Stomach (tissue), 9 donors: ENCODE measurements around the gene ACSBG1. TPM values are rescaled to one million over a fixed set of nuclear protein-coding genes. Genes with fewer than 3 reads are reported as not detected.
A peak's percentile ranks its signal among the peaks of the same experiment; 100 is the strongest.

Experiments
- DNase-seq, 2 donors: peaks; one replicate each; pipeline versions ENCODE4 v3.0.0 to v3.0.0-alpha.2; 2013 to 2019
- H3K27ac ChIP-seq, 5 donors: fragments of 200-600 bp in 4 of 5; sonication (generic) in 4 of 5; one replicate each; pipeline ENCODE4 v1.5.1; 2013 to 2019; ENCODE audit warnings: mild to moderate bottlenecking in 1 of 5, moderate library complexity in 1 of 5
- H3K27me3 ChIP-seq, 3 donors: fragments of 200-600 bp; sonication (generic); one replicate each; pipeline ENCODE4 v1.5.1; 2017 to 2019; ENCODE audit warnings: mixed run types in 1 of 3
- H3K36me3 ChIP-seq, 4 donors: fragments of 200-600 bp; sonication (generic); 1 replicate in 3 of 4; 2 replicates in 1 of 4; pipeline ENCODE4 v1.5.1; 2016 to 2019
- H3K4me1 ChIP-seq, 4 donors: fragments of 200-600 bp; sonication (generic); one replicate each; pipeline ENCODE4 v1.5.1; 2016 to 2019
- H3K4me3 ChIP-seq, 4 donors: fragments of 200-600 bp; sonication (generic) in 3 of 4; one replicate each; pipeline ENCODE4 v1.5.1; 2016 to 2019; ENCODE audit warnings: mild to moderate bottlenecking in 1 of 4
- H3K9me3 ChIP-seq, 4 donors: fragments of 200-600 bp; sonication (generic); one replicate each; pipeline ENCODE4 v1.5.1; 2016 to 2019
- EP300 ChIP-seq: sonication (generic); formaldehyde crosslinking; IDR thresholded peaks from one replicate; pipeline ENCODE4 v1.6.1; 2017; ENCODE audit warnings: antibody characterized with exemption
- POLR2A ChIP-seq, 4 donors: fragments of 450-650 bp; IDR thresholded peaks; one replicate each; pipeline ENCODE4 v1.6.1; 2016; ENCODE audit warnings: antibody characterized with exemption in 4 of 4, control low read depth in 2 of 4, mild to moderate bottlenecking in 1 of 4, moderate library complexity in 1 of 4
- POLR2AphosphoS5 ChIP-seq, 3 donors: sonication (generic); formaldehyde crosslinking; IDR thresholded peaks; one replicate each; pipeline ENCODE4 v1.6.1; 2016; ENCODE audit warnings: antibody characterized with exemption in 3 of 3
- WGBS, 5 donors: extraction: QIAGEN DNeasy Blood & Tissue Kit in 3 of 5; methylation state at CpG; one replicate each; pipeline versions ENCODE4 v1.1.5 to v1.1.7; 2013 to 2018; 5-methylcytosine and 5-hydroxymethylcytosine counted together
- intact Hi-C: fragments of 100-400 bp; cut with DNase I; formaldehyde crosslinking; loops from one replicate; pipeline ENCODE4 v1.15.1; 2023; ENCODE audit warnings: low total_unique reads
- polyA plus RNA-seq, 3 donors: library from polyadenylated mRNA; stranded (reverse); fragments of 200-250 nt; gene quantifications; one replicate each; pipeline ENCODE4 v1.2.3, GENCODE V29; 2013
- total RNA-seq, 5 donors: library from RNA; depleted of rRNA; stranded (reverse); fragments of >200 nt; gene quantifications; one replicate each; pipeline versions ENCODE4 v1.1.0 to v1.2.3, GENCODE V29; 2014 to 2016
- TF ChIP-seq, protein P1 (sequence below), 7 experiments: fragments of 450-650 bp in 4 of 7; fragments of 200-600 bp in 3 of 7; sonication (generic) in 3 of 7; IDR thresholded peaks; one replicate each; pipeline ENCODE4 v1.5.1; 2016 to 2019; ENCODE audit warnings: antibody characterized with exemption in 7 of 7, control low read depth in 2 of 7, mild to moderate bottlenecking in 1 of 7
- donor health status: healthy with polysubstance abuse.
- donor health status: Bipolar disorder and iron deficiency.
- donor health status: healthy.

ACSBG1 gene
- total and polyA plus RNA-seq, 8 donors = under 0.01 to 1.5 (median 0.15) TPM; not detected in 3

DNA sequence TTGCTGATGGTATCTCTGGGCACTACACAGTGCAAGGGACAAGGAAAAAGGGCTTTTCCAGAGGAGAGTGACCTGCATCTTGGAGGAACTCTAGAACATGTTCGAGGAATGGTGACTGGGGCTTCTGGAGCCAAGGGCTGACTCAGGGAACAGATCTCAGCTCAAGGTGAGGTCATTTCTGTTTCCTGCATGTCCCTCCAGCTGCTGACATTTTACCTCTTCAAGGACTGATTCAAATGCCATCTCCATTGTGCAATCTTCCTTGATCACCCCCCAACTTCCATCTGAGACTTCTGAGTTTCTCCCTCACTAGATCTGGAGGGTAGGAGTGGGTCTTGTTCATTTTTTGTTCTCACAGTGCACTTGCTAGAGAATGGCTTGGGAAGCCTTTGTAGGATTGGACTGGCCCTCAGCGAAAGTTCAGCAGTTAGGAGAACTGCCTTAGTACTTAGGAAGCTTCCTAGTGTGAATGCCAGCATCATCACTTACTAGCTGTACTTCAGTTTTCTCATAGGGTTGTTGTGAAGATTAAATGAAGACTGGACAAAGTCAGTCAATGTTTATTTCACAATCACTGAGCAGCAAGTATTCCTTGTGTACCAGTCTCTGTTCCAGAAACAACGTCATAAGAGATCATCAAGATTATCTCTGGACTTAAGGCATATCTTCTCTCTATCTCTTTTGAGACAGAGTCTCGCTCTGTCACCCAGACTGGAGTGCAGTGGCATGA lies 87.8 kb downstream of the ACSBG1 start:
- 77 to 93% (median 80%) methylated on average over 4 of the region's 4 CpGs for WGBS, 5 donors

DNA sequence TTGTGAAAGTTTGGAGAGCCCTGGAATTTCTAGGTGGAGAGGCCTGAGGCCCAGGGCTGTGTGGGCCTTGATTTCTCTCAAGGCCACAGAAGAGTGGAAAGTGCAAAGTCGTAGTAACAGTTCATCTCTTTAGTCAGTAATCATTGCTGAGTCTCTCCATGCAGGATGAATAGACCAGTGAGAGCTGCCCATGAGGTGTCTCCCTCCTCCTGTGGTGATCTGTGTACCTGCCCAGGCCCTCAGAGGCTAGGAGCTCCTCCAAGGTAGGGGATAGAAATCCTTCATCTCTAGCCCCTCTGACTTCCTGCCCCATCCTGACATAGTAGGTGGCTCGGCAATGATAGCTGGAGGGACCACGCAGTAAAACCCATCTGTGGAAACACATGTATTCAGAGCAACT lies 92.0 kb downstream of the ACSBG1 start:
- TF ChIP-seq POLR2AphosphoS5 (IDR thresholded peaks at IDR 0.05) = no peak
- no peak for TF ChIP-seq EP300
- TF ChIP-seq, protein P1, sequence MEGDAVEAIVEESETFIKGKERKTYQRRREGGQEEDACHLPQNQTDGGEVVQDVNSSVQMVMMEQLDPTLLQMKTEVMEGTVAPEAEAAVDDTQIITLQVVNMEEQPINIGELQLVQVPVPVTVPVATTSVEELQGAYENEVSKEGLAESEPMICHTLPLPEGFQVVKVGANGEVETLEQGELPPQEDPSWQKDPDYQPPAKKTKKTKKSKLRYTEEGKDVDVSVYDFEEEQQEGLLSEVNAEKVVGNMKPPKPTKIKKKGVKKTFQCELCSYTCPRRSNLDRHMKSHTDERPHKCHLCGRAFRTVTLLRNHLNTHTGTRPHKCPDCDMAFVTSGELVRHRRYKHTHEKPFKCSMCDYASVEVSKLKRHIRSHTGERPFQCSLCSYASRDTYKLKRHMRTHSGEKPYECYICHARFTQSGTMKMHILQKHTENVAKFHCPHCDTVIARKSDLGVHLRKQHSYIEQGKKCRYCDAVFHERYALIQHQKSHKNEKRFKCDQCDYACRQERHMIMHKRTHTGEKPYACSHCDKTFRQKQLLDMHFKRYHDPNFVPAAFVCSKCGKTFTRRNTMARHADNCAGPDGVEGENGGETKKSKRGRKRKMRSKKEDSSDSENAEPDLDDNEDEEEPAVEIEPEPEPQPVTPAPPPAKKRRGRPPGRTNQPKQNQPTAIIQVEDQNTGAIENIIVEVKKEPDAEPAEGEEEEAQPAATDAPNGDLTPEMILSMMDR (IDR thresholded peaks at IDR 0.05) = no peak
- no peak for TF ChIP-seq POLR2A (IDR thresholded peaks at IDR 0.05)
- 82 to 93% (median 92%) methylated on average over 1 to 3 of the region's 3 CpGs for WGBS, 5 donors
- Histone ChIP-seq H3K4me1 (peaks cover 0 to 7% (median 1%) of the 10 kb centered on the region in 4 donors), H3K27me3 (no peaks in the 10 kb centered on the region), H3K4me3 (no peak overlapping the region), H3K9me3 (no peaks in the 10 kb centered on the region), H3K36me3 (no peaks in the 10 kb centered on the region), H3K27ac (no peak overlapping the region)
- intact Hi-C loops = no loop called here
- DNase-seq = peak in 1 of 2 donors; percentile 2

More for the DNA sequence above, 87.8 kb downstream of the ACSBG1 start:
- TF ChIP-seq EP300 = no peak
- no peak for TF ChIP-seq POLR2A (IDR thresholded peaks at IDR 0.05)
- no peak for TF ChIP-seq POLR2AphosphoS5 (IDR thresholded peaks at IDR 0.05)
- TF ChIP-seq, protein P1 (IDR thresholded peaks at IDR 0.05) = no peak
- Histone ChIP-seq H3K4me3 (no peak overlapping the region), H3K27me3 (no peaks in the 10 kb centered on the region), H3K4me1 (peaks cover 13 to 38% (median 23%) of the 10 kb centered on the region in 4 donors), H3K36me3 (no peaks in the 10 kb centered on the region), H3K27ac (no peak overlapping the region), H3K9me3 (no peaks in the 10 kb centered on the region)
- DNase-seq = peak in 1 of 2 donors; percentile 5
- intact Hi-C loops = no loop called here

DNA sequence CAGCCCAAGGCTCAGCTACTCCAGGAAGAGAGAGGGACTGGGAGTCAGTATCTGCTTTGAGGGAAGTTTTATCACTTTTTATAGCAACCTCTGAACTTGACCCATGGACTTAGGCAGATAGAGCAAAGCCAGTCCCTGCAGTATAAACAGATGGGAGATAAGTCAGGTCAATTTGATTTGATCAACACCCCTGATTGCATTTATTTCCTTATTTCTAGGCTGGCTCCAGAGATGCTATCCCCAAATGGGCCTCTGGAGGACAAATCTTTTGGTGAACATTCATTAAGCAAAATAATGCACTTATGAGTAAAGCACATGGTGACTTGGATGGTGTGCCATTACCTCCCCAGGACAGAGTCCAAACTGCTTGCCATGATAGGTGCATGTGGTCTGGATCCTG lies 94.1 kb downstream of the ACSBG1 start:
- Histone ChIP-seq H3K27me3 (no peaks in the 10 kb centered on the region), H3K36me3 (no peaks in the 10 kb centered on the region), H3K27ac (no peak overlapping the region), H3K9me3 (no peaks in the 10 kb centered on the region), H3K4me3 (no peak overlapping the region), H3K4me1 (peaks cover 0 to 7% (median 0%) of the 10 kb centered on the region in 4 donors)
- TF ChIP-seq, protein P1 (IDR thresholded peaks at IDR 0.05) = no peak
- TF ChIP-seq EP300 (no peak), POLR2AphosphoS5 (IDR thresholded peaks at IDR 0.05) (no peak), POLR2A (IDR thresholded peaks at IDR 0.05) (no peak)
- intact Hi-C loops = no loop called here
- no peak for DNase-seq

DNA sequence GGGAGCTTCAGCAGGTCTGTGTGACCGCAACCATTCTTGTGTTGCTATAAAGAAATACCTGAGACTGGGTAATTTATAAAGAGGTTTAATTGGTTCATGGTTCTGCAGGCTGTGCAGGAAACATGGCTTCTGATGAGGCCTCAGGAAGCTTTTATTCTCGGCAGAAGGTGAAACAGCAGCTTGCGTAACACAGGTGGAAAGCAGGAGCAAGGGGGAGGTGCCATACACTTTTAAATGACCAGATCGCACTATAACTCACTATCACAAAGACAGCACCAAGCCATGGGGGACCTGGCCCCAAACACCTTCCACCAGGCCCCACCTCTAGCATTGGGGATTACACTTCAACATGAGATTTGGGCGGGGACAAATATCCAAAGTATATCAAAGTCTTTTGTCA lies 94.8 kb downstream of the ACSBG1 start:
- H3K4me1 ChIP-seq = peaks cover 0 to 7% (median 0%) of the 10 kb centered on the region in 4 donors
- H3K36me3 ChIP-seq = no peaks in the 10 kb centered on the region
- H3K27me3 ChIP-seq = no peaks in the 10 kb centered on the region
- WGBS, 5 donors = 88 to 96% (median 94%) methylated on average over 5 of the region's 5 CpGs
- no peak overlapping the region for H3K27ac ChIP-seq
- no peak for DNase-seq
- intact Hi-C loops = no loop called here
- H3K9me3 ChIP-seq = no peaks in the 10 kb centered on the region
- H3K4me3 ChIP-seq = no peak overlapping the region
- TF ChIP-seq POLR2A (IDR thresholded peaks at IDR 0.05) (no peak), EP300 (no peak), POLR2AphosphoS5 (IDR thresholded peaks at IDR 0.05) (no peak)
- TF ChIP-seq, protein P1 (IDR thresholded peaks at IDR 0.05) = no peak
